Measurements from ENCODE around the gene STAU1. TPM values are rescaled to one million over a fixed set of nuclear protein-coding genes. Genes with fewer than 3 reads are reported as not detected.

Gene STAU1
- total and polyA plus RNA-seq, 4 donors, result 39.1 to 81.3 (median 60.1) TPM

Other genes starting within 250 kb of the STAU1 start
- 10 to 100 TPM; 31.0 to 34.1 TPM for gene CSE1L, start 142.0 kb downstream of the STAU1 start, total RNA-seq
- gene CSE1L, start 142.0 kb downstream of the STAU1 start, polyA plus RNA-seq, result 10 to 100 TPM; 18.0 to 18.2 TPM
- 10 to 100 TPM; 23.3 to 26.4 TPM for gene DDX27, start 31.1 kb upstream of the STAU1 start, total RNA-seq
- 10 to 100 TPM; 16.3 to 32.3 TPM for gene DDX27, start 31.1 kb upstream of the STAU1 start, polyA plus RNA-seq
- 10 to 100 TPM; 48.7 to 59.4 TPM for gene ZNFX1, start 89.7 kb upstream of the STAU1 start, total RNA-seq
- gene ZNFX1, start 89.7 kb upstream of the STAU1 start, polyA plus RNA-seq, result 10 to 100 TPM; 10.4 to 22.3 TPM

Data from aorta (tissue), 4 donors.